GM20431 (cell line): ENCODE data around the gene DBNDD1.
"Not testable (repeated sequence)": the region's sequence is repeated elsewhere in the genome, so short reads cannot be mapped to it uniquely, and the experiment has no call there.

Source experiments
- in situ Hi-C: fragments of 300-500 bp; cut with MseI, MboI; formaldehyde crosslinking; loops from one replicate; pipeline ENCODE4 v1.15.0; 2020; ENCODE audit warnings: low sequenced_read_pairs; ENCODE audit not compliant: unreplicated experiment

Gene DBNDD1

DNA sequence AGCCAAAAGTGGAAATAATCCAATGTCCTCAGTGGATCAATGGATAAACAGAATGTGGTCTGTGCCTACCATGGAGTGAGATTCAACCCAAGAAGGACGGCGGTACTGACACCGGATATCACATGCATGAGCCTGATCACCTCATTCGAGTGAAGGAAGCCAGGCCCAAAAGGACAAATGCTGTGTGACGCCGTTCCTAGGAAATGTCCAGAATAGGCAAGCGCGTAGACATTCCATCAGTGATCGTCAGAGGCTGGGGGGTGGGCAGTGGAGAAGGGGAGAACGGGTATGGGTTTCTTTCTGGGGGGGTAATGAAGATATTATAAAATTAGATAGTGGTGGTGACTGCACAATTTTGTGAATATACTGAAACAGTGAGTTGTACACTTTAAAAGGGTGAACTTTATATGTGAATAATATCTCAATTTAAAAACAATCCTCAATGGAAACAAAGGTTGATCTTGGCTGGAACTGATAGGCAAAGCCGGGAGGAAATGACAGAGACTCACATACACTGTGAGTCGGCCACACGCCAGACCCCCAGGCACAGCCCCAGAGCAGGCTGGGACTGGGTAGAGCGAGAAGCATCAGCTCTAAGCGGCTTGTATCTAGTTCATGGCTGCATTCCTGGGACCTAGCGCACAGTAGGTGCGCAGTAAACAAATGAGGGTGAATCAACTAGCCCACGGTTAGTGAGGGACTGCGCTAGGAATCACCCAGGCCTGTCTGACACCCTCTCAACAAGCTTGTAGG lies 3.5 kb downstream of the DBNDD1 start:
- in situ Hi-C loops, result no loop called here

DNA sequence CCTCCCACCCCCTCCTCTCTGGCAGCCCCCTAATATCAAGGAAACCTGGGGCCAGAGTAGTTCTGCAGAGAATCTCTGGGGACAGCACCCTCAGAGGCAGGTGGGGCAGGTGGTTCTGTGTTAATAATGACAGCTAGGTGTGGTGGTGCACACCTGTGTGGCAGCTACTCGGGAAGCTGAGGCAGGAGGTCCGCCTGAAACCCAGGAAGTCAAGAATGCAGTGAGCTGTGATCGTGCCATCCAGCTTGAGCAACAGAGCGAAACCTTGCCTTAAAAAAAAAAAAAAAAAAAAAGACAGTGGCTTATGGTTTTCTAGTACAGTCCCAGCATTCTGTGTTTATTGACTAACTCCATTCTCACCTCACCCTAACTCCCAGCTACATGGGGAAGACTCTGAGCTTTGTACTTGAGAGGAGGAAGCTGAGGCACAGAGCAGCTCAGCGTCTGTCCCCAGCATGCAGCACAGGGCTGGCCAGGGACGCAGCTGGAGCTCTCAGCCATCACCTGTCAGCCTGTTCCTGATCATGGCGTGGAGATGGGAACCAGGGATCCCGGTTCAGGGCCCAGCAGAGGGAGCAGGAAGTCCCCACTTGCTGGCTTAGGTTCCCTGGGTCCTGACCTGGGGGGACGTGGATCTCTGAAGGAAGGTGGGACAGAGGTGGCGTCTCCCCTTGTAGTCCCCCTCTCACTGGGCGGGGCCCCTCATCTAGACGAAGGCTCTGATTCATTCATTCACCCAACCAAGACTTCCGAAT lies 6.1 kb downstream of the DBNDD1 start:
- in situ Hi-C loops, result no loop called here

DNA sequence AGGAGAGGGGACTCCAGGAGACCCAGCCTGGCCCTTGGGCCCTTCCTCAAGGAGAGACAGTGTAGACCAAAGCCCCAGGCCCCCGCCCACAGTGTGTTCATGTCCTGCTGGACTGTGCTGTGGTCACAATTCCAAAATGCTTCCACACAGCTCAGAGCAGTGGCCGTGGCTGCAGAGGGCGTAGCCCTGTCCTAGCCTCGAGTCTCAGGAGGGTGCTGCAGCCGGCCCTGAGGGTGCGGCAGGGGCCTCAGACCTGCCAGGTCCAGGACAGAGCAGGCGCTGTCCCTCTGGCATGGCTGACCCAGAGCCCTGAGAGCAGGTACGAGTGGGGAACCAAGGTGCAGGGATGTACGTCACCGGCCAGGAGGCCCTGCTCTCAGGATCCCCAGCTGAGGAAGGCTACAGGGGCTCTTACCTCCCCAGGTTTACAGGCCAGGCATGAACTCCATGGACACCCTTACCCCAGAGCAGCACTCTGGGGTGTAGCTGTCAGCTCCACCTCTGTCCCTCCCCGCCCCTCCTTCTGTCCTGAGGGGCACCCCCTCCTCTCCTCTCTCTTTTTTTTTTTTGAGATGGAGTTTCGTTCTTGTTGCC lies 7.3 kb downstream of the DBNDD1 start:
- in situ Hi-C loops, result no loop called here

DNA sequence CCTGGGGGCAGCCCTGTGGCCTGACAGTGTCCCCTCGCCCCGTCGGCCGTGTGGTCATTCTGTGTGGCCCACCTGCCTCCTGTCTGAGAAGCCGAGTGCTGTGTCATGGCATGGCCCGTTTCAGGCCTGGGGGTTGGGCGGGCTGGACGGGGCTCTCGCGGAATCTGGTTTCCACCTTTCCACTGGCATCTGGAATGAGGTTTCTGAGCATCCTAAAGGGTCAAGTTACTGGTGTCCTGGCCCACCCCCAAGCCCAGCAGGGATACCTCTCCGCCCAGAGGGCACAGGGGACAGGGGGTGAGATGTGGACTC lies 7.8 kb downstream of the DBNDD1 start:
- in situ Hi-C loops, result no loop called here

DNA sequence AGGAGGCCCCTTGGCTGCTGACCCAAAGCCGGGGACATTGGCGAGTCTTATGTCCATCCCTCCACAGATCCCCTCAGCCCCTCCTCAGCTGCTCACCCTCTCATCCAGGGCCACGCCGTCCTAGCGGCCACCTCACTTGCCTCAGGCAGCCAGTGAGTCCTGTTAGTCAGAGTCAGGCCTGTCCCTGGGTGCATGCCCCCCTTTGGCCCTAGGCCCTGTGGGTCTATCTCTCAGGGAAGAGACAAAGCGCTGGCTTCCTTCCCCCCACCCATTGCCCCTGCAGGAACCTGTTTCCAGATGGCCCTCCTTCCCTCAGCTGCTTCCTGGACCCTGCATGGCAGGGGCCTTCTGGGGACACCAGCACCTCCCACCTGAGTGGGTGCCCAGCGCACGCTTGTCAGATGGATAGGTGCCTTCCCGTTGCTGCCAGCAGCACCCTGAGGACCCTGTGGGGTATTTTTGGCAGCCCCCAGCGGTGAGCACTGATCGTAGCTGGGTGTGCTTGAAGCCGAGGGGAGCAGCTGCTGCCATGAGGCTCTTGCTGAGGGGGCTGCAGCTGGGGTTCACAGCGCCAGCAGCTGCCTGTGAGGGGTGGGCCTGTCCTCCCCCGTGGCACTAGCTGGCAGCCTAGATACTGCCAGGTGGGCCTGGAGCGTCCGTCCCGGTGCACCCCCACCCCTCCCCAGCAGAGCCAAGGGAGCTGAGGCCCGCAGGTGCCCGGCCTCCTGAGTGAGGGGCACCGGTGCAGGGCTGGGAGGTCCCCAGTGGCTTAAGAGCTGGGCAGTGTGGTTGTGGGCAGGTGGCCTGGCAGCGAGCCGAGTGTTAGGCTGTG lies 8.4 kb downstream of the DBNDD1 start:
- in situ Hi-C loops, result no loop called here

DNA sequence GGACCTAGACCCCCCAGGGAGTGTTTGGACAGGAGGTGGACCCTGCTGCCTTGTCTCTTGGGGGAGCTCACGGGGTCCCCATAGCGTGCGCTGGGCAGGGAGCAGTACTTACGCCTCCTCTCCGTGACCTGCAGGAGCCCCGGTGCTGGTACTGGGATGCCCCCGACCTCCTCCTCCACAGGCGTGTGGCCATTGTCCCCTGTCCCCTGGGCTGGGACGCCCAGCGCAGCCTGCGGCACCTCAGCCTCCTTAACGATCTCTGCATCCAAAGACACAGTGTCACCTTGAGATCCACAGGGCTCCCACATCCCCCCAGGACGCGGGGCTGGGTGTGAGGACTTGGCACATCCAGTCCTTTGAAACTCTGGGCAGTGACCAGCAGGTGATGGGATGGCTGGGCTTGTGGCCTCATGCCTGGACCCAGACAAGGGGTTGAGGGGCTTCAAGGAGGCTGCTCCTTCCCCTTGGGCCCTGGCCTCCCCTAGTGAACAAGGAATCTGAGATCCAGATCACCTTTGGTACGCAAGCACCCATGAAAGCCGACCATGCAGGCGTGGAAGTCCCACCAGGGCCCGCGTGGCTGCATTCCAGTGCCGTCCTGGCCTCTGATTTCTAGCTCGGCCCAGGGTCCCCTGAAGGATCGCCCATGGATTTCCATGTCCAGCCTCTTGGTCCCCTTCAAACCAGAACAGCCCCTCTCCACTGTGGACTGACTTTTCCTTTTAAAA lies 9.9 kb downstream of the DBNDD1 start:
- in situ Hi-C loops, result no loop called here

DNA sequence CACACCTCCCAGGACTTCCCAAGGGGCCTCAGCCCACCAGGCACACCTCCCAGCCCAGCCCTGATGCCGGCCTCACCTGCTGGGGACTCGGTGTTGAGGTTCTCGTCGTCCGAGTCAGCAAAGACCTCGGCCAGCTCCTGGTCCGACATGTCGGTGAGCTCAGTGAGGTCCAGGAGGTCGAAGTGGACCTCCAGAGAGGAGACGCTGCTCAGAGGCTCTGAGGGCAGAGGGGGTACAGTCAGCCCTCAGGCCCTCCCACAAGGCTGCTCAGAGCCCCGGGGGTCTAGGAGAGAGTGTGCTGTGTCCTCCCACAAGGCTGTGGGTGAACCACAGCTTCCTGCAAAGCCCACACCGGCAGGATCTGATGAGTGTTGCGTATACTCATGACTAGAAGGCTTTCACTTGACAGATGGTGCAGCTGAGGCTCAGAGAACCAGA lies 10.5 kb downstream of the DBNDD1 start:
- in situ Hi-C loops, result no loop called here

DNA sequence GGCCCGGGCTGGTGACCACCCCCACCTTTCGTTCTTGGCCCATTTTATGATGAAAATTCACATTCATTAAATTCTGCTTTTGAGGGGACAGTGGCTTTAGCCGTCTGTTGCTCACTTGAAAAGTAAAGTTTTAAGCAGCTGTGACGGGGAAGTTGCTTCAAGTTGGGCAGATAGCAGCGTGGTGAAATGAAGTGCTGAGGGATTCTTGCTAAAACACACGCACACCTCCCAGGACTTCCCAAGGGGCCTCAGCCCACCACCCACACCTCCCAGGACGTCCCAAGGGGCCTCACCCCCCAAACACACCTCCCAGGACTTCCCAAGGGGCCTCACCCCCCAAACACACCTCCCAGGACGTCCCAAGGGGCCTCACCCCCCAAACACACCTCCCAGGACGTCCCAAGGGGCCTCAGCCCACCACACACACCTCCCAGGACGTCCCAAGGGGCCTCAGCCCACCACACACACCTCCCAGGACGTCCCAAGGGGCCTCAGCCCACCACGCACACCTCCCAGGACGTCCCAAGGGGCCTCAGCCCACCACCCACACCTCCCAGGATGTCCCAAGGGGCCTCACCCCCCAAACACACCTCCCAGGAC lies 11.5 kb downstream of the DBNDD1 start:
- in situ Hi-C loops, result not testable (repeated sequence)

DNA sequence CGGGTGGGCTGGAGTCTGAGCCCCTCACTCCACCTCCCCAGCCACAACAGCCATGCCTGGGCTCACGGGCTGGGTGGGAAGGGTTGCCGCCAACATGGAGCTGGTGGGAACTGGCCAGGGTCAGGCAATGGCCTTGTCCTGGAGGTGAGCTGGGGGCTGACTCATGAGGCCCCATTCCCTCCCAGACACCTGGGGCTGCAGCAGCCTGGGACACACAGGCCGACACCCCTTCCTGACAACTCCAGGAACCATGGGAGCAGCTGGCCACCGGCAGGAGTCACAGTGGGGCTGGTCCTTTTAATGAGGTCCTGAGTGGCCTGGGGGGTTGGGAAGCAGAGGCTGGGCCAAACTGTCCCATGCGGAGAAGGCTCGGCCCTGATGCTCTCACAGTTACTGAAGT lies 12.2 kb downstream of the DBNDD1 start:
- in situ Hi-C loops, result no loop called here

DNA sequence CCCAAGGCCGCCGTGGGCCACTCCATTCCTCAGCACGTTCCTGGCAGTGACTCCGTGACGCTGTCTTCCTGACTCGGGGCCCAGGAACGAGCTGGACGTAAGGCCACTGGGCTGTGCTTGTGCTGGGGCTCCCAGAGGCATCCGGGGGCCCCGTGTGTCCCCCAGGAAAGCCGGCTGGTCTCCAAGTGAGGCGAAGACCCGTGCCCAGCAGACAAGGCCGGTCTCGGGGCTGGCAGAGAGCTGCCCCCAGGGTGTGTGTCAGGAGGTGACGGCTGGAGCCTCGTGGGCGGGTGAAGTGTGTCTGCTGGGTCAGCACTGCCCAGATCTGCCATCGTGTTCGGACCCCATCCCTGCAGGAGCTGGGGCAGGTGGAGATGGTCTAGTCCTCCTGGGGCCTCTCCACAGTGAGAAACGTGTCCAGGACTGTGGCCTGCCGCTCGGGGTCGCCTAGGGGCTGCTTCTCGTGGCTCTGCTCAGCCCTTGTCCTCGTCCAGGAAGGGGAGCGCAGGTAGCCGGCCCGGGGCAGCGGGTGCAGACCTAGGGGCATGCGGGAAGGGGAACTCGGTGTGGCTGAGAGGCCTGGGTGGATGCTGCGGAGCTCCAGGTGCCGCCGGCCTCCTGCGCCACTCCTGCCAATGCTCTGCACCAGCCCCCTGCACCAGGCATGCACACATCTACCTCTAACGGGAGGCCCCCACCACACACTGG lies 13.1 kb downstream of the DBNDD1 start:
- in situ Hi-C loops, result no loop called here

DNA sequence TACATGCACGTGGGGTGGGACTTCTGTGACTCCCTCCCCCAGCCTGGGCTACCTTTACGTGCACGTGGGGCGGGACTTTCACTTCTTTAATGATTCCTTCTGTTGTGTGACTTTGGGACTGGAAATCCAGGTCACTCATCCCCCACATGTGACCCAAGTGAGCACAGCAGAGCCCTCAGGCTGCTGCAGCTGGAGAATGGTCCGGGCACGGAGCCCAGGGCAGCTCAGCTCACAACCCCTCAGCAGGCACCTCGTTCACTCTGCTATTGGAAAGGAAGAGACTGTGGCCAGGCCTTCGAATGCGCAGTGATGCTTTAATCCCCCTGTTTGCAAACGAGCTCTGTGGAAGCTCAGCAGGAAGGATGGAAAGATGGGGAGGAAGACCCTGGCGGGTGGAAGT lies 14.7 kb downstream of the DBNDD1 start:
- in situ Hi-C loops, result no loop called here

DNA sequence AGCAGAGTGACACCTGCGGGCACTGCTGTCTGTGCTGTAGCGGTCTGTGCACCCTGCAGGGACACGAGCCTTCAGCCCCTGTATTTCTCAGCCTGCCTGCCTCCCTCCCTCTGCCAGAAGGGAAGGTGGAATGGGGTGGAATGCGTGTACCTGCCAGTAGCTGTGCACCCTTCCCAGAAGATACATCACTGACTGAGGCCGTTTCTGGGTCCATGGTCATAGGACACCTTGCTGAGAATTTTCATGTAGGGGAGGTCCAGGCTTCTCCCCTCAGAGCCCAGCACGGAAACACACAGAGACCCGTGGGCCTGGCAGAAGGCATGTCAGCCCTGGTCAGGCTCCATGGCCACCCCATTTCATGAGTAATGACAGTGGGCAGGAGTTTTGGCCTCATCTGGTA lies 16.5 kb downstream of the DBNDD1 start:
- in situ Hi-C loops, result no loop called here

DNA sequence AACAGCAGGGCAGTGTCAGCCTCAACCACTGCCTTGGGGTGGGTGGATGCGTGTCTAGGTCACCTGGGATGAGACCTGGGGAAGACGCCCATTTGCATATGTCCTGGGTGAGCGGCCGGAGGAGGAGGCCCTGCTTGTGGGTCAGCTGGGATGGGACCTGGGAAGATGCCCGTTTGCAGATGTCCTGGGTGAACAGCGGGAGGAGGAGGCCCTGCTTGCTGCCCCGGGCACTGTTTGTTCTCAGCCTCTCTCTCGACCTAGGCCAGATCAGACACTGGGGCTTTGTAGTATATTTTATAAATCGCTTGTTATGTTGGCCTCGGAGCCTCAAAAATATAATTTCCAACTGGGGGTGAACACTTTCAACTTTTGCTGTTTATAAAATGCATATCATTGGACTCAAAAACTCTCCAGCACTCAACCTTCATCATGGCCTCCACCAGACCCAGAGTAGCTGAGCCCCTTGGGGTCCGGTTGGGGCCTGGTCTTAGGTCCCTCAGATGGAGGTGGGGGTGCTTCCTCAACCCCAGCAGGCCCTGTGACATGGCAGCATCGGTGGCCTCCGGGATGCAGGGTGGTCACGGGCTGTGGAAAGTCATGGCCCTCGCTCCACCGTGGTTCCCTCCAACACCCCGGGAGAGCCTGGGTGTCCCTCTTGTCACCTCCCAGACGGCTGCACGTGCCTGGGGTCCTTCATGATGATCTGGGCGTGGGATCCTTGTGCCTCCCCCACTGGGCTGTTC lies 17.3 kb downstream of the DBNDD1 start:
- in situ Hi-C loops, result no loop called here

DNA sequence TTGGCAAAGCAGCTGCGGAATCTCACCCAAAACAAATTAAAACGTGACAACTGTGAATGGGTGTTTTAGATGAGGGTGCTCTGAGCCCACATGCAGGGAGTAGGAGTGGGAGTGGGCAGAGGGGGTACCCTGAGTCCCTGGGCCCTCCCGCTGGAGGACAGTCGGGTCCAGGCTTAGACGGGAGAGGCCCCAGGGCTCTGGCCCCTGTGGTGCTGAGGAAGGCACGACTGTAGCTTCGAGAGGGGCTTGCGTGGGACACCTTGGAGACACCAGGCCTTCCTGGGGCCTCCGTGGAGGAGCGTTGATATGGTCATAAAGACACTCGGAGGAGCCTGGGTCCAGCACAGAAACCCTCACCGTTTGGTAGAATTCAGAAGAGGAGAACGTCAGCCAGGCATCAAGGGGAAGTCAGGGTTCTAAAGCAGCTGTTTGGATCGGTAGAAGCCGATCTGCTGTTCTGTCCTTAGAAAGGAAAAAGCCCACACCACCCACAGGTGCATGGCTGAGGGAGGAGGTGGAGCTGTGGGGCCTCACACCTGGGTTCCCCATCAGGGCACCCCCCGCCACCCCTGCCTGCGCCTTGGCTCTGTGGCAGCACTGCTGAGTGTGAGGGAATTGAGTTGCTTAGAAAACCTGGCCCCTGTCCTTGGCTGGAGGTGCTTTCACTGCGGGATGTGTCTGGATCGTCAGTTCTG lies 18.4 kb downstream of the DBNDD1 start:
- in situ Hi-C loops, result no loop called here

DNA sequence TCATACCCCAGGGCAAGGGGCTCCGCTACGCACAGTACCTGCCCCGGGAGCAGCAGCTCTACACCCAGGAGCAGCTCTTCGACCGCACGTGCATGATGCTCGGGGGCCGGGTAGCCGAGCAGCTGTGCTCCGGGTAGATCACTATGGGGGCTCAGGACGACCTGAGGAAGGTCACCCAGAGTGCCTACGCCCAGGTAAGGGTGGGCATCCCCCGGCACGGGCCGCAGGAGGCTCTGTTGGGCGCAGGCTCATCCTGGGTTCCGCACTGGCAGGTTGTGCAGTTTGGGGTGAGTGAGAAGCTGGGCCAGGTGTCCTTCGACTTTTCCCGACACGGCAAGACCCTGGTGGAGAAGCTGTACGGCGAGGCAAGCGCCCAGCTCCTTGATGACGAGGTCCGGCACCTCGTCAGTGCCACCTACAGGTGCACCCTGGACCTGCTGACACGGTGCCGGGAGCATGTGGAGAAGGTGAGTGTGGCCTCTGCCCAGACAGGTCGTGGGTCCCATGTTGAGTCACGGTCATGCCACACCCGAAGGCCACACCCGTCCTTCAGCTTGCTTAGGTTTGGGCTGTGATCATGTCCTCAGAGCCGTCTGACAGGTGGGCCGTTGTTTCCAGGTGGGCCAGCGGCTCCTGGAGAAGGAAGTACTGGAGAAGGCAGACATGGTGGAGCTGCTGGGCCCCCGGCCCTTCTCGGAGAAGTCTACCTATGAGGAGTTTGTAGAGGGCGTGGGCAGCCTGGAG lies 19.3 kb downstream of the DBNDD1 start:
- in situ Hi-C loops, result no loop called here

DNA sequence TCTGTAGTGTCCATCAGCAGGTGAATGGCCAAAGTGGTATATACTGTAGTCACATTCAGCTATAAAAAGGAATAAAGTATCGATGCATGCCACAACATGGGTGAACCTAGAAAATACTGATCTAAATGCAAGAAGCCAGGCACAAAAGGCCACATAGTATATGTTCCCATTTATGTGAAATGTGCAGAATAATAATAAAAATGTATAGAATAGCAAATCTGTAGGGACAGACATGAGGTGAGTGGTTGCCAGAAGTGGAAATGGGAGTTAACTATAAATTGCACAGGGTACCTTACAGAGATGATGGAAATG lies 23.1 kb downstream of the DBNDD1 start:
- in situ Hi-C loops, result no loop called here

DNA sequence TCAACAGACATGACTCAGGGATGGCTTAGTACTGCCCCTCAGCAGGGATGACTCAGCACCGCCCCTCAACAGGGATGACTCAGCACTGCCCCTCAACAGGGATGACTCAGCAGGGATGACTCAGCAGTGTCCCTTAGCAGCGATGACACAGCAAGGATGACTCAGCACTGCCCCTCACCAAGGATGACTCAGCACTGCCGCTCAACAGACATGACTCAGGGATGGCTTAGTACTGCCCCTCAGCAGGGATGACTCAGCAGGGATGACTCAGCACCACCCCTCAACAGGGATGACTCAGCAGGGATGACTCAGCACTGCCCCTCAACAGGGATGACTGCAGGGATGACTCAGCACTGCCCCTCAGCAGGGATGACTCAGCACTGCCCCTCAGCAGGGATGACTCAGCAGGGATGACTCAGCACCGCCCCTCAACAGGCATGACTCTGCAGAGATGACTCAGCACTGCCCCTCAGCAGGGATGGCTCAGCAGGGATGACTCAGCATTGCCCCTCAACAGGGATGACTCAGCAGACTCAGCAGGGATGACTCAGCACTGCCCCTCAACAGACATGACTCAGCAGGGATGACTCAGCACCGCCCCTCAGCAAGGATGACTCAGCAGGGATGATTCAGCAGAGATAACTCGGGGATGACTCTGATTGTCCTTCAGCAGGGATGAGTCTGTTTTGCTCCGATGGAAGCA lies 23.6 kb downstream of the DBNDD1 start:
- in situ Hi-C loops, result not testable (repeated sequence)
